NCI-H460 (cell line): ENCODE measurements around the gene STPG4. TPM values are rescaled to one million over a fixed set of nuclear protein-coding genes. Genes with fewer than 3 reads are reported as not detected.

Experiments used
- DNase-seq: peaks from one replicate; pipeline ENCODE4 v3.0.0-alpha.2; 2016; ENCODE audit warnings: low read depth; ENCODE audit errors: extremely low read depth
- total RNA-seq: library from RNA; depleted of rRNA; stranded (reverse); fragments of >200 nt; shearing (Covaris generic); gene quantifications from 2 replicates; pipeline ENCODE4 v1.2.3, GENCODE V29; 2014

STPG4 gene
- total RNA-seq, 1 experiment from 2014 or later: not detected

DNA sequence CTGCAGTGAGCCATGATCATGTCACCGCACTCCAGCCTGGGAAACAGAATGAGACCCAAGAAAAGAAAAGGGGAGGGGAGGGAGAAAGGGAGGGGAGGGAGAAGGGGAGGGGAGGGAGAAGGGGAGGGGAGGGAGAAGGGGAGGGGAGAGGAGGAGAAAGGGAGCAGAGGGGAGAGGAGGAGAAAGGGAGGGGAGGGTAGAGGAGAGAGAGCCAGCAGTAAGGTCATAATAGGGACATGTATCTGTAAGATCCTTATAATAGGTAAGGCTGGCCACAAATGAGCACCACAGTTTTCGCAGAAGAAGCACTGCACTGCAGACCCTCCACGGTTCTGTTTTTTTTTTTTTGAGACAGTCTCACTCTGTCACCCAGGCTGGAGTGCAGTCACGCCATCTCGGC lies 62.6 kb downstream of the STPG4 start:
- DNase-seq: no peak

- no peak for DNase-seq
Measured at GRCh38 chr2:47091118-47091517, 64.0 kb downstream of the STPG4 start.

GRCh38 chr2:47089083-47089464 lies 66.0 kb downstream of the STPG4 start:
- peak; percentile 64 for DNase-seq

DNA sequence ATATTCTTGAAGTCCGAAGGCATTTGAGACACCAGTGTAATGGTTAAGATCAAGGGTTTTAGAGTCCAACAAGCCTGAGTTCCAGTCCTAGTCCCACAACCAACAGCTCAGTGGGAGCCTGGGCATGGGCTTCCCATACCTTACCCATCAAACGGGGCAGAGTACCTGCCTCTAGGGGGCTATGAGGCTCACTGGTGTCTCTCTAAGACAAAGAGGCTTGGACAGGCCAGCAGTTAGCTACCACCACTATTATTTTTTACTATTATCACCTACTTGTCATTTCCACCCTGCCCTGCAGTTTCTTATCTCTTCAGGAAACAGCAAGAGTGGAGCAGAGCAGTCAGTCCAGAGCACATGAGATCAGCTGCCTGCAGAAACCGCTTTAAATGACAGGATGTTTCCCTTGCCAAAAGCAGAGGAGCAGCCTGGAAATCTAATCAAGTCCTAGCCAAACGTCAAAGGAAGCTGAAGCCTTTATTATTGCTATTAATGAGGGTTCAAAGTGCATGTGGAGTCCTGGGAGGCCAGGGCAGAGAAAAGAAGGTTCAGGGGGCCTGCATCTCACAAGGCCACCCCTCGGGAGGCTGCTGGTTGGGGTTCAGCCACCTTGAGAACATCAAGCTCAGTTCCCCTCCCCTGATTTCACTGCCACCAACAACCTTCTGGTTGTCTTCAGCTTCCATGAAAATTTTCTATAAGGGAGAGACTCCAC lies 66.6 kb downstream of the STPG4 start:
- DNase-seq: peak; percentile 24

- no peak for DNase-seq
Measured at GRCh38 chr2:47087051-47087450, 68.1 kb downstream of the STPG4 start.

DNA sequence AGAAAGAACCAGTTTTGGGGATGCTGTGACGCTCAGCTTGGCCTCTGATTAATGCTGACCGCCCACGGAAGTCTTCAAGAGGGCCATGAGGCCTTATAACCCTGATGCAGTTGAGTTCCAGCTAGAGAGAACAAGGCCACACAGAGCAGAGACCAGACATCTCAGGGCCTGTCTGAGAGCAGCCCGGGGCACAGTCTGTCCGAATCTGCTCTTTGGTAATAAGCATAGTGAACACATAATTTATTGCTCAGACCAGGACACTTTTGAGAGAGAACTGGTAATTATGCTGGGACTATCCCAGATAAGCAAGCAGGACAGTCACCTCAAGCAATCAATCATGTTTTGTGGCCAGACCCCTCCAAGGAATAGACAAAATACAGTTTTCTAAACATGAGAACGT lies 68.5 kb downstream of the STPG4 start:
- no peak for DNase-seq

- DNase-seq: no peak
Measured at GRCh38 chr2:47086054-47086471, 69.0 kb downstream of the STPG4 start.

GRCh38 chr2:47083886-47084687 lies 71.0 kb downstream of the STPG4 start:
- no peak for DNase-seq

- DNase-seq: no peak
Measured at GRCh38 chr2:47083485-47083884, 71.6 kb downstream of the STPG4 start.

DNA sequence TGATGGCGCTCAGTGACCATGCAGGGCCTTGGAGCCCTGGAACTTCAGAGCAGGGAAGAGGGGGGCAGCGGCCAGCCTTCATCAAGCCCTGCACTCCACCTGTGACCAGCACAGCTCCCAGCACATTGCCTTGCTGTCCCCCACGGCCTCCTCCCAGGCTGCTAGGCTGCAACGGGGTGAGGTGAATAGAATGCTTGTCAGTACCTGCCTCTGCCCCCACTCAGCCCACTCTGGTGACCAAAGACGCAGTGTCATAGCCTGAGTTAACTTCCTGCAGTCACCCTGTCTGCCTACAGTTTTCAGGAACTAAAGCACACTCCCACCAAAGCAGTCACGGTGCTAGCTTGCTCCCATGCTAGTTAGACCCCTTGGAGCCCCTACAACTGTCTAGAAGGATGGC lies 72.1 kb downstream of the STPG4 start:
- DNase-seq: no peak

DNA sequence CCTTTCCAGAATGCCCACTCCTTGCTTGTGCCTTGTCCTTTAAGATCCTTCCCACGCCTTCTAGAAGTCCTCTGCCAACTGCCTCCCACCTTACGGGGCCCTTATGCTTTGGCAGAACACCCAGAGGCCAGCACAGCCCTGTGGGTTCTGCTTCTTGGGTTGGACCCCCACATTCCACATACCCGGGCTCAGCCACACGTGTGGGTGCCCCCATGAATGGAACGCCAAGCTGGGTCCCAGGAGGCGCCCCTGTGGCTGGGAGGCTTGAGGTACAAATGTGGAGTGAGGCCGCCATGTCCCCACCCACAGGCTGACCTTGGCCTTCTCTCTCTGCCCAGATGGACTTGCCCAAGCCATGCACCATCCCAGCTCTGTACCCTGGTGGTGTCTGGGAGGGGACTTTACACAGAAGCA lies 74.2 kb downstream of the STPG4 start:
- DNase-seq: no peak

DNA sequence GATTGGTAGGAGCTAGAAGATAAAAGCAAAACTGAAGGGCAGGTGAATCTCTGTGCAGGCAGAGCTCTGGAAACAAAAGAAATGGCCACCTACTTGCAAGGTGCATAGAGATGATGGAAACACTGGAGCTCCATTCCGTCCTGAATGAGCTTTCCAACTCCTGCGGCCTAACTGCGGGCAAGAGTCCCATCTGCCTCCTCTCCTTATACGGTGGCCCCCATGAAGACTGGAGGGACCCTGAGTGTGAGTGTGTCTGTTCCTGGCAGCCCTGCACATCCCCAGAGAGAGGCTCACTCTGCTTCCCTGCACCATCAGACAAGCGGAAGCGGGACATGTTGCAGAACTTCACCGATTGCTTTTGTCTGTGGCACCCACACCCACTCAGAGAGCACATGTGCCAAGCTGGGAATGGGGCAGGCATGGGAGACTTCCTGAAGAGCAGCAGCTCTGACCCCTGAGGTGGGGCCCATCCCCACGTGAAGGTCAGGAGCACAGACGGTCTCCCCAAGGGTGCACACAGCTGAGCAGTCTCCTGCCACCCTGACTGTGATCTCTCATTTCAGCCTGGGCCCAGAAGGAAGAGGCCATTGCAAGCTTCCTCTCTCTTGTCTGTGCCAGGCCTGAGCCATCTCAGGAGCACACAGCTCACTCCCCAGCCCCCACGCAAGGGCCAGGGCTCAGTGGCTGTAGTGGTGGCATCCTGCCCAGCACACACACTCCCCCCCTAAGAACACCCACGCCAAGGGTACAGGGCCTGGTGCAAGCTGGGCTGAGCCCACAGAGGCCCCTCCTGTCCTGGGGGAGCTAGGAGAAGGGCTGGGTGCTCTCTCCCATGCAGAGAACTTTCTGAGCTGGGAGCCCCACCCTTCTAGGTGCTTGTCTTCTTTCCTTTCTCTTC lies 75.3 kb downstream of the STPG4 start:
- DNase-seq: no peak

DNA sequence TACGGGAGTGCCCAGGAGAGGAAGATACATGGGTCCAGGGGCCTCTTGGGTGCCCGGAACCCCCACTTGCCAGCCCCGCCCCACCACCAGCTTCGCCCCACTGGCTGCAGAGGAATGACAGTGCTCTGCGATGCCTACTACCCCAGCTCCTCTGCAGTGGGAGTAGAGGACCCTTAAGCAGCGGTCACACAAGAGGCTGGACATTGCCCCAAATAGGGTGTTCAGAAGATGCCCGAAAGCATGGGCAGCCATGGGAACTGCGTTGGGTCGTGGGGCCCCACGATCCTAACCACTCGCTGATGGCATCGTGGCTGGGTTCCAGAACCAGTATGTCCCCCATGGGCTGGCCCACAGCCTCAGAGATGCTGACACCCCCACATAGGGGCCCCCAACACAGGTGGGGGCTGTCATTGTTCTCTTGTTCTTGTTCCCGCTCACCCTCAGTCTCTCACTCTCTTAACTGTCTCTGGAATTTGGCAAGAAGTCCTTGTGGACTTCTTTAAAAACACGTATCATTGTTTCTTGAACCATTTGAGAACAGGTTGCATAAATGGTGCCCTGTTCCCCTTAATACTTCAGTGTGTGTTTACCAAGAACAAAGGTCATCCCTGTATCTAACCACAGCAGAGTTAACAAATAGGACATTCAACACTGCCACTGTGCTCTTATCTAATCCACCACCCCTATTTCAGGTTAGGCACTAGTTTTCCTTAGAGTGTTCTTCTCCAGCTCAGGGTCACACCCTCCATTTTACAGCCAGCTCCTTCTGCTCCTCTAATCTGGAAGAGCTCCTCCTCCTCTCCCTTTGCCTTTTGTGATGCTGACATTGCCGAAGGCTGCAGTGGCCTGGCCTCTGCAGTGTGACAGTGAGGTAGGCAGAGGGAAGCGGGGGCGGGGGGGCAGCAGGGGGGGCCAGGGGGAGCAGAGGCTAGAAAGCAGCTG lies 76.3 kb downstream of the STPG4 start:
- DNase-seq: no peak

DNA sequence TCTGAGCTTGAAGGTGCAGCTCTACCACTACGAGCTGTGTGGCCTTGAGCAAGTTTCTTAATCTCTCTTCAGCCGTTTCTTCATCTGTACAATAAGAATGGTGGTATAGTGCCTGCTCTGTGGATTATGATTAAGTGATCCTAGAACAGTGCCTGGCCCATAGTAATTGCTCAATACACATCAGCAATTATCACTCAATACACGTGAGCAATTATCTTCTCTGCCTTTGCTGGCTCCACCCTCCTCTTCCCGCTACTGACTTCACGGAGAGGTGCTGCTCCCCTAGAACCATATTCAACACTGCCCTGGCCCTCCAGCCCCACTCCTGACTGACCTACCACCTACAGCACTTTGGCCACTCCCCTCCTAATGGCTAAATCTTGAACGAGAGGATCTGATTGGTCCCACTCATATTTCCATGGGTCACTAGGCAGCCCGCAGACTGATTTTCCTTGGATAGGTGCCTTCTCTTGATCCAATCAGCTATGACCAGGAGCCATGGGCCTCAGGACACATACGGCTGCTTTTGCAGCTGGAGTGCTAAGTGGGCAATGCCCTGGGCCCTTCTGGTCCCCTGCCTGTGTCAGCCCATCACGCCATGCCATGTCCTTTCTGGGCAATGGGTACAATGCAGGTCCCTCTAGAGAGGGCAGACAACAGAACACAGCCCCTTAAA lies 77.5 kb downstream of the STPG4 start:
- no peak for DNase-seq

- DNase-seq: peak; percentile 78
Measured at GRCh38 chr2:47076586-47077441, 78.3 kb downstream of the STPG4 start.

DNA sequence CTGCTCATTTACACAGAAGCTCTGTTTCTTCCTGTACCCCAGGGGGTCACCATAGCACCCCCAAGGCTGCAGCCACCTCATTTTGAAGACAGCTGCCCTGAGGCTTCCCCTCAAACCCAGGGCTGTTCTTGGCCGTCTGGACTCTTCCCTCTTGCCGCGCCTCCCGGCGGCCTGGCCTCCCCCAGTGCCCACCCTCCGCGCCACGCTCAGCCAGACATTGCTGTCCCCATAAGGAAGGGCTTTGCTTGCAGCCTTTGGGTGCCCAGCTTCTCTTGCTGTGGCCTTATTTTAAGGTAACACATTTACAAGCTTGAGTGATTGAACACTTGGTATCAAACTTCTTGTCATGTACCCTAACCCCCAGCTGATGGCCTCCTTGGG lies 79.0 kb downstream of the STPG4 start:
- no peak for DNase-seq

DNA sequence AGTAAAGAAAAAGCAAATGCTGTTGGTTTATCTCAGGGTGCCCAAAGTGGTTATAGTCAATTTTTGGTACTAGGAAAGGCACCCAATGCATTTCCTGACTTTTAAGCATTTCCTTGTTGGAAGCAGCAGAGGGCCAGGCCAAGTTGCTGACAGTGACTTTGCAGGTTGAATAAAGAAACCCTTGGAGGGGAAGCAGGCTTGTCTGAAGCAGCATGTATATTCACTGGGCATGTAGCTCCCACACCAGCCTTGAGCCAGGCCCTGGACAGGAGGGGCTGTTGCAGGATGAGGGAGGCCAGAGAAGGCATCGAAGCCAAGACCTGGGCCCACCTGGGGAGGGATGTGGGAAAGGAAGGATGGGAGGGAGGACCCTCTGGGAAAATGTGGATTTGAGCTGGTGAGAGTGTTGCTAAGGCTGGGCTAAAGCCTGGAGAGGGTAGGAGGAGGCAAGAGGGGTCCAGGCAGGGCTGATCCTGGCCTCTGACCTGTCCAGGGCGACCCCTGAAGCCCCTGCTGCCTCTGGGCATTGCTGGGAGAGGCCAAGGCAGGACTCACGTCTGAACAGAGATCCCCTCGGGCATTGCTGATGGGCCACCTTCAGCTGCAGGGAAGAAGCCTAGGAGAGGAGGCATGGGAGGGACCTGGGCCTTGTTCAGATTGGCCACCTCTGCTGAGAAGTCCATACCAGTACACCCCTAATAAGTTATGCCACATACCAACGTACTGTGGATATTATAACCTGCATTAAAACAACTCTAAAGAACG lies 79.6 kb downstream of the STPG4 start:
- DNase-seq: no peak

- no peak for DNase-seq
Measured at GRCh38 chr2:47074691-47075090, 80.4 kb downstream of the STPG4 start.
